ENCODE results near the gene MBD4.

GRCh38 chr3:129428376-129429079 lies 11.2 kb downstream of the MBD4 start, which contains the start of gene EFCAB12:
- TF ChIP-seq CTCF (IDR thresholded peaks at IDR 0.05), result no peak
- no peak for TF ChIP-seq POLR2A (IDR thresholded peaks at IDR 0.05)

Measured in right lobe of liver (tissue), 4 donors.